GM12891 (cell line): ENCODE data around the gene FARP1.

Source experiments
- POLR2A ChIP-seq: IDR thresholded peaks from 2 replicates; pipeline ENCODE4 v1.6.1; 2011; ENCODE audit warnings: low read depth, low read length, control low read depth
- POLR2AphosphoS5 ChIP-seq: IDR thresholded peaks from 2 replicates; pipeline ENCODE4 v1.6.1; 2011; ENCODE audit warnings: low read depth, low read length, control low read depth
- POU2F2 ChIP-seq: IDR thresholded peaks from 2 replicates; pipeline ENCODE4 v1.6.1; 2011; ENCODE audit warnings: low read depth, mild to moderate bottlenecking, control low read depth, low read length, moderate library complexity
- SPI1 ChIP-seq: IDR thresholded peaks from 2 replicates; pipeline ENCODE4 v1.6.1; 2011; ENCODE audit warnings: low read depth, low read length, control low read depth
- TAF1 ChIP-seq: IDR thresholded peaks from 2 replicates; pipeline ENCODE4 v1.6.1; 2011; ENCODE audit warnings: low read depth, low read length, control low read depth

DNA sequence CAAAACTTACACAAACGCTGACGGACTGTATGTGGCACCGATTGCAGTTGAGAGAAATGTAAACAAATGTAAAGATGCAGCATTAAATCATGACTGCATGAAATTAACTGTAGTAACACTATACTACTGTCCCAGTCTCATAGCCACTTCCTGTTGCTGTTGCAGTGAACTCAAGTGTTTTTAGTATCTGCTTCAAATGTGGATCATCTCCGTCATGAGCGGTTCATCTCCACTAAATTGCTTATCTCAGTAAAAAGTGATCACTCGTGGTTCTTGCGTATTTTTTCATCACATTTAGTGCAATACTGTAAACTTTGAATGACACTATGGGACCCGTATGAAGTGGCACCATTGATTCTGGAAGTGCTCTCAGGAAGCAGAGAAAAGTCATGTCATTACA is 94.4 kb downstream of the FARP1 start:
- TF ChIP-seq POLR2AphosphoS5 (no peak), TAF1 (no peak), POLR2A (no peak), SPI1 (no peak), POU2F2 (no peak)
